ENCODE measurements around the gene TAS2R60.

Gene TAS2R60

DNA sequence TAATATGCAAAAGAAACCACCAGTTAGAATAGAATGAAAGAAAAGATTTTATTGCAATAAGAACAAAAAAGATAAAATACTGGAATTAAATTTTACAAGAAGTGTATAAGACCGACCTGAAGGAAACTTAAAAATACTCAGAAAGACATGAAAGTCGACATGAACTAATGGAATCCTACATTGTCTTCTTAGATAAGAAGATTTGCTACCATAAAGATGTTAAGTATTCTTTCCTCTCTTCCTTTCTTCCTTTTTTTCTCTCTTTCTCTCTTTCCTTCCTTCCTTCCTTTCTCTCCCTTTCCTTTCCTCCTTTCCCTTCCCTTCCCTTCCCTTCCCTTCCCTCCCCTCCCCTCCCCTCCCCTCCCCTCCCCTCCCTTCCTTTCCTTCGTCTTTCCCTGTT, 6.5 kb downstream of the TAS2R60 start:
- in situ Hi-C loops (cut with MboI; ENCODE audit: low pct_unique_long_range_greater_than_20kb, low sequenced_read_pairs, unreplicated experiment), result no loop called here
- no peak for DNase-seq (ENCODE audit: low spot score)
- TF ChIP-seq CTCF (IDR thresholded peaks at IDR 0.05; ENCODE audit: extremely low read depth, insufficient read depth, missing control alignments), result no peak

DNA sequence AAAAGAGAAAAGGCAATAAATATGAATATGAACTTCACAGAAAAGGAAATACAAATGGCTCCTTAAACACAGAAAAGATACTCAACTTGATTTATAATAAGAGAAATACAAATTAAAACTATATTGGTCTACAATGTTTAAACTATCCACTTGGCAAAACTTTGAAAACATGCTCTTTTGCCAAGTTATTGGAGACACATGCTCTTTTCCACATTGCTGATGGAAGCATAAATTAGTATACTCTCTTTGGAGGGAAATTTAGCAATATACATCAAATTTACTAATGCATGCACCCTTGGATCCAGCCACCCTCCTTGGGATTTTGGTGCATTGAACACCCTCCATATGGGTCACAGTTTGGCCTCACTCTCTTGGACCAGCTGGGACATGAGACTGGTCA, 7.9 kb downstream of the TAS2R60 start:
- DNase-seq (ENCODE audit: low spot score), result no peak
- no peak for TF ChIP-seq CTCF (IDR thresholded peaks at IDR 0.05; ENCODE audit: extremely low read depth, insufficient read depth, missing control alignments)
- in situ Hi-C loops (cut with MboI; ENCODE audit: low pct_unique_long_range_greater_than_20kb, low sequenced_read_pairs, unreplicated experiment), result no loop called here

- no peak for TF ChIP-seq CTCF (IDR thresholded peaks at IDR 0.05; ENCODE audit: extremely low read depth, insufficient read depth, missing control alignments)
- in situ Hi-C loops (cut with MboI; ENCODE audit: low pct_unique_long_range_greater_than_20kb, low sequenced_read_pairs, unreplicated experiment), result no loop called here
Observed at GRCh38 chr7:143451746-143452145, 8.5 kb downstream of the TAS2R60 start.

GRCh38 chr7:143452495-143452894, 9.2 kb downstream of the TAS2R60 start:
- in situ Hi-C loops (cut with MboI; ENCODE audit: low pct_unique_long_range_greater_than_20kb, low sequenced_read_pairs, unreplicated experiment), result no loop called here
- no peak for DNase-seq (ENCODE audit: low spot score)
- no peak for TF ChIP-seq CTCF (IDR thresholded peaks at IDR 0.05; ENCODE audit: extremely low read depth, insufficient read depth, missing control alignments)

More at GRCh38 chr7:143451746-143452145, 8.5 kb downstream of the TAS2R60 start:
- DNase-seq (ENCODE audit: low spot score), result no peak

- in situ Hi-C loops (cut with MboI; ENCODE audit: low pct_unique_long_range_greater_than_20kb, low sequenced_read_pairs, unreplicated experiment), result no loop called here
- TF ChIP-seq CTCF (IDR thresholded peaks at IDR 0.05; ENCODE audit: extremely low read depth, insufficient read depth, missing control alignments), result no peak
- DNase-seq (ENCODE audit: low spot score), result no peak
Observed at GRCh38 chr7:143454091-143454680, 10.9 kb downstream of the TAS2R60 start.

DNA sequence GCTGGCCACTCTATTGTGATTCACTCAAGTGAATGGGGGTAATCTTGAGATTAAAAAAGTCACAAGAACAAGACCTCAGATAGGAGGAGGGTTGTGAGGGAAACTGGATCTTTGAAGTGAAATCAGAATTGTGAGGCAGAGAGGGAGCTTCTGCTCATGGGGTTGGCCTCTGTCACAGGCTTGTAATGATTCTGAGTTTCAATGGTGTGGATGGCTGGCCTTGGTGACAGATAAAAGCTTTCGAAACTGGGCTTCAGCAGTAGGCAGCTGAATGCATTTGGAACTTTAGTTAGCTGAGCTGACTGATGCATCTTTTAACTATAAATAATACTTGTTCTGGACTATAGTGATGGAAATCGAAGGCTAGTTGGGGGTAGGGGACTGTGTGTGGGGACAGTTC, 12.2 kb downstream of the TAS2R60 start:
- no peak for TF ChIP-seq CTCF (IDR thresholded peaks at IDR 0.05; ENCODE audit: extremely low read depth, insufficient read depth, missing control alignments)
- in situ Hi-C loops (cut with MboI; ENCODE audit: low pct_unique_long_range_greater_than_20kb, low sequenced_read_pairs, unreplicated experiment), result no loop called here
- DNase-seq (ENCODE audit: low spot score), result no peak

DNA sequence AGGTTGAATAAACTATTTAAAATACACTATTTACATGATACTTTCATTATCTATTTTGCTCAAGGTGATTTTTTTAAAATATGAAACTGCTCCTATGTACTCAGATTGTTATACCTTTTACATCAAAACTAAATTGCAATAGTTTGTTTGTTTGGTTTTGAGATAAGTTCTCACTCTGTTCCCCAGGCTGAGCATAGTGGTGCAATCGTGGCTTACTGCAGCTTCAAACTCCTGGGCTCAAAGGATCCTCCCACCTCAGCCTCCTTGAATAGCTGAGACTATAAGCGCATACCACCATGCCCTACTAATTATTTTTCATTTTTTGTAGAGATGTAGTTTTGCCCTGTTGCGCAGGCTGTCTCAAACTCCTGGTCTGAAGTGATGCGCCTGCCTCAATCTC, 12.7 kb downstream of the TAS2R60 start:
- in situ Hi-C loops (cut with MboI; ENCODE audit: low pct_unique_long_range_greater_than_20kb, low sequenced_read_pairs, unreplicated experiment), result no loop called here
- no peak for TF ChIP-seq CTCF (IDR thresholded peaks at IDR 0.05; ENCODE audit: extremely low read depth, insufficient read depth, missing control alignments)
- no peak for DNase-seq (ENCODE audit: low spot score)
